HL-60 (cell line): ENCODE measurements around the gene XRRA1.

Experiments
- DNase-seq, 2 experiments: peaks; one replicate each; pipeline ENCODE4 v3.0.0-alpha.2; 2010 to 2020; ENCODE audit warnings: low read depth in 1 of 2, low spot score in 1 of 2
- H3K27ac ChIP-seq: fragments of 250-450 bp; sonication (Bioruptor Pico); replicated peaks from 2 replicates; pipeline ENCODE4 v1.5.1; 2020; ENCODE audit warnings: mild to moderate bottlenecking, moderate library complexity
- H3K27me3 ChIP-seq: fragments of 250-450 bp; sonication (Bioruptor Pico); 2 replicates; pipeline ENCODE4 v1.5.1; 2021; ENCODE audit warnings: mild to moderate bottlenecking, moderate library complexity; ENCODE audit not compliant: insufficient read depth, poor library complexity, severe bottlenecking
- H3K4me3 ChIP-seq: replicated peaks from 2 replicates; pipeline ENCODE4 v1.5.1; 2011; ENCODE audit warnings: mild to moderate bottlenecking, control low read depth, low read length; ENCODE audit not compliant: insufficient read depth
- CTCF ChIP-seq: IDR thresholded peaks from one replicate; pipeline ENCODE4 v1.5.1; 2011; ENCODE audit warnings: low read length, control low read depth, inconsistent platforms; ENCODE audit not compliant: insufficient read depth
- GABPA ChIP-seq: IDR thresholded peaks from 2 replicates; pipeline ENCODE4 v1.6.1; 2012; ENCODE audit warnings: low read depth
- POLR2AphosphoS5 ChIP-seq: IDR thresholded peaks from 2 replicates; pipeline ENCODE4 v1.6.1; 2012; ENCODE audit warnings: low read depth
- SPI1 ChIP-seq: IDR thresholded peaks from 2 replicates; pipeline ENCODE4 v1.6.1; 2012; ENCODE audit warnings: low read depth, mild to moderate bottlenecking, borderline replicate concordance
- long read RNA-seq: library from polyadenylated mRNA; unstranded; transcript quantifications from one replicate; pipeline ENCODE4 v2.0.0, GENCODE V29; 2020
- TF ChIP-seq, protein P1 (sequence below): IDR thresholded peaks from 2 replicates; pipeline ENCODE4 v1.6.1; 2012; ENCODE audit warnings: low read depth; ENCODE audit not compliant: insufficient replicate concordance

Gene XRRA1
- long read RNA-seq, partial matches to known transcripts = 8 of 44 reads
- long read RNA-seq, other reads (novel, unspliced or antisense) = 36 of 44 reads

GRCh38 chr11:74948898-74949752 lies at the start of gene XRRA1, which contains the start of gene SPCS2:
Gene XRRA1 (minus strand): TSS chr11:74949091. CDS start chr11:74940878, 8,213 bp downstream.
Gene SPCS2 (plus strand): TSS chr11:74949266. CDS start chr11:74949286, 20 bp downstream.
- no peaks in the 10 kb centered on the region for H3K27me3 ChIP-seq
- TF ChIP-seq CTCF (no peak), SPI1 (no peak), POLR2AphosphoS5 (peak; percentile 89), GABPA (no peak)
- TF ChIP-seq, protein P1, sequence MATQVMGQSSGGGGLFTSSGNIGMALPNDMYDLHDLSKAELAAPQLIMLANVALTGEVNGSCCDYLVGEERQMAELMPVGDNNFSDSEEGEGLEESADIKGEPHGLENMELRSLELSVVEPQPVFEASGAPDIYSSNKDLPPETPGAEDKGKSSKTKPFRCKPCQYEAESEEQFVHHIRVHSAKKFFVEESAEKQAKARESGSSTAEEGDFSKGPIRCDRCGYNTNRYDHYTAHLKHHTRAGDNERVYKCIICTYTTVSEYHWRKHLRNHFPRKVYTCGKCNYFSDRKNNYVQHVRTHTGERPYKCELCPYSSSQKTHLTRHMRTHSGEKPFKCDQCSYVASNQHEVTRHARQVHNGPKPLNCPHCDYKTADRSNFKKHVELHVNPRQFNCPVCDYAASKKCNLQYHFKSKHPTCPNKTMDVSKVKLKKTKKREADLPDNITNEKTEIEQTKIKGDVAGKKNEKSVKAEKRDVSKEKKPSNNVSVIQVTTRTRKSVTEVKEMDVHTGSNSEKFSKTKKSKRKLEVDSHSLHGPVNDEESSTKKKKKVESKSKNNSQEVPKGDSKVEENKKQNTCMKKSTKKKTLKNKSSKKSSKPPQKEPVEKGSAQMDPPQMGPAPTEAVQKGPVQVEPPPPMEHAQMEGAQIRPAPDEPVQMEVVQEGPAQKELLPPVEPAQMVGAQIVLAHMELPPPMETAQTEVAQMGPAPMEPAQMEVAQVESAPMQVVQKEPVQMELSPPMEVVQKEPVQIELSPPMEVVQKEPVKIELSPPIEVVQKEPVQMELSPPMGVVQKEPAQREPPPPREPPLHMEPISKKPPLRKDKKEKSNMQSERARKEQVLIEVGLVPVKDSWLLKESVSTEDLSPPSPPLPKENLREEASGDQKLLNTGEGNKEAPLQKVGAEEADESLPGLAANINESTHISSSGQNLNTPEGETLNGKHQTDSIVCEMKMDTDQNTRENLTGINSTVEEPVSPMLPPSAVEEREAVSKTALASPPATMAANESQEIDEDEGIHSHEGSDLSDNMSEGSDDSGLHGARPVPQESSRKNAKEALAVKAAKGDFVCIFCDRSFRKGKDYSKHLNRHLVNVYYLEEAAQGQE = peak; percentile 53
- H3K27ac ChIP-seq = peak within 1 kb of the TSS; percentile 83
- H3K4me3 ChIP-seq = peak within 1 kb of the TSS; percentile 95
- DNase-seq = peak; percentile 96 to 99

DNA sequence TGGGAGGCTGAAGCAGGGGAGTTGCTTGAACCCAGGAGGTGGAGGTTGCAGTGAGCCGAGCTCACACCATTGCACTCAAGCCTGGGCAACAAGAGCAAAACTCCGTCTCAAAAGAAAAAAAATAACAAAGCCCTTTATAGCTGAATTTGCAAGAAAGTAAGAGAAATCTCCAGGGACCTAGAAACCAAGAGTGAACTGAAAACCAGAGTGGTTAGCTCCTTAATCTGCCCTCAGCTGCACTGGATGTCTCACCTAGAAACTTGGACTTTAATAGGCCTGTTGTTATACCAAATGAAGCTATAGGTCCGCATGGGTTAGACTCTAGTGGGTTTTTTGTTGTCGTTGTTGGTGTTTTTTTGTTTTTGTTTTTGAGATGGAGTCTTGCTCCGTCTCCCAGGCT lies 44.0 kb upstream of the XRRA1 start:
- Histone ChIP-seq H3K4me3 (no peak overlapping the region), H3K27me3 (no peaks in the 10 kb centered on the region), H3K27ac (no peak overlapping the region)
- DNase-seq = no peak
- TF ChIP-seq SPI1 = no peak
- TF ChIP-seq CTCF = no peak
- no peak for TF ChIP-seq GABPA
- TF ChIP-seq, protein P1 = no peak
- no peak for TF ChIP-seq POLR2AphosphoS5

DNA sequence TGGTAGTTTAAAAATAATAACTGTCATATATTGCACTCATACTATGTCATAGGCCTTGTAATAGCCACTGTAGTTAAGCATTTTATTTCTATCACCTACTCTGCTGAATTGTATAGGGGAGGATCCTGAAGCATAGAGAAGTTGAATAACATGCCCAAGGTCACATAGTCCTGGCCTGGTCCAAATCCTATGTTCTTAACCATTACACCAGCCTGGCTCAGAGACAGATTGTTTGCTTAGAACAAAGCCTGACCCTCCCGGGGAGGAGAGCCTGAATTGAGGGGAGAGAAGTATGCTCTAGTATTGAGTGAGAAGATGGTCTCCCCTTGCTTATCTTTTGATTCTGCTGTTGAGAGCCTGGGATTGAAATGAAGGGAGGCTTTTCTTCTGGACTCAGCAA lies 42.0 kb upstream of the XRRA1 start:
- no peak for TF ChIP-seq POLR2AphosphoS5
- no peak for TF ChIP-seq CTCF
- TF ChIP-seq, protein P1 = no peak
- TF ChIP-seq GABPA = no peak
- TF ChIP-seq SPI1 = no peak
- Histone ChIP-seq H3K27ac (0 out of 2 replicates have a peak overlapping the region, but pooled peaks have one; percentile 3), H3K27me3 (no peaks in the 10 kb centered on the region), H3K4me3 (no peak overlapping the region)
- DNase-seq = no peak
